ENCODE data around the gene COPZ1. TPM values are rescaled to one million over a fixed set of nuclear protein-coding genes. Genes with fewer than 3 reads are reported as not detected.
A peak's percentile ranks its signal among the peaks of the same experiment; 100 is the strongest.
"Not testable (repeated sequence)": the region's sequence is repeated elsewhere in the genome, so short reads cannot be mapped to it uniquely, and the experiment has no call there.

The COPZ1 gene, protein sequence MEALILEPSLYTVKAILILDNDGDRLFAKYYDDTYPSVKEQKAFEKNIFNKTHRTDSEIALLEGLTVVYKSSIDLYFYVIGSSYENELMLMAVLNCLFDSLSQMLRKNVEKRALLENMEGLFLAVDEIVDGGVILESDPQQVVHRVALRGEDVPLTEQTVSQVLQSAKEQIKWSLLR
- polyA plus RNA-seq: 100 to 1,000 TPM in 2 of 3 donors, 10 to 100 TPM in 1; 77.5 to 102 (median 100) TPM

DNA sequence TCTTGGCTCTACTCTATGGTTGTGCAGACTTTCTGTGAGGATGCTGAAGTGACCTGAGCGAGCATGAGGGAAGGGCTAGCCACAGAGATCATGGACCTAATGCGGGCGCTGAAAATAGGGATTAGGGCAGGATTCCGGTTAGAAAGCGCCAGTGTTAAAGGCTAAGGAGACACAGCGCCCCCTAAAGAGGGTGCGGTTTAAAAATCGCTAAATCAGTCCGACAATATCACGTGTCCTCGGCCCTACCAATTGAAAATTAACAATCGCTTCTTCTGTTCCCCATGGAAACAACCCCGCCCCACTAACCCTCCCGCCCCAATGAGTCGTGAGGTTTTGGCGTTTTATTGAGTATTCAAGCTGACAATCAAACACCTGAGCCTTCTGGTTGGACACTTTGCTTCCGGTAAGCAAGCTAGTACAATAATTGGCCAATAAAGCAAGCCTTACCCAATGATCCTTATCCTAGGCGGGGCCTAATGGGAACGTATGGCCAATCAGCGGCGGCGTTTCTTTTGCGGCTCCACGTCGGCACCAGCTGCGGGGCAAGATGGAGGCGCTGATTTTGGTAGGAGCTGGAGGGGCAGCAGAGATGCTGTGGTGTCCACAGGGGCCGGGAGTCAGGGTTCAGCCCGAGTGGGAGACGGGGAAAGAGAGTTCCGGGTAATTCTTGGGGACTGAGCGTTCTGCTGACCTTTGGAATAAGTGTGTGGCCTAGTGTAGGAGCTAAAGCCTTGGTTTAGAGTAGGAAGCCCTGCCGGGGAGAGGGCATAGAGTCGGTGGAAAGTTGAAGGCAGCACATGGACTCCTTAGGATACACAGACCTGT is at the start of gene COPZ1:
COPZ1 (plus strand) TSS at position 515 of the 825 bp plus-strand sequence; CDS start at position 548, 33 bp downstream.
- H3K27ac ChIP-seq (ENCODE audit: low read depth, low read length): peak within 1 kb of the TSS; percentile 46
- 1 to 2% (median 1%) methylated on average over 34 of the region's 34 CpGs for WGBS, 3 donors

DNA sequence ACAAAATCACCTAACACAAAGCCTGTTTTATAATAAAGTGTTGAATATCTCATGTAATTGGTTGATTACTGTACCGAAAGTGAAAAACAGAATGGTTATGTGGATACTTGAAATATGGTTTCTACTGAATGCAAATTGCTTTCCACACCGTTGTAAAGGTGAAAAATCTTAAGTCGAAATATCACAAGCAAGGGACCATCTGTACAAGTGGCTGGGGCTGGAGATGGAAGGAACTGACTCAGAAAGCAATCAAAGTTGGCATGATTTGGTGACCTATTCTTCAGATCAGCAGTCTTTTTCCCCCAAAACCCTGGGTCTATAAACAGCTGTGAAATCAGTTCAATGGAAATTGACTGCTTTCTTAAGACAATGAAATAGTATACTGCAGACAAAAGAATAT is 48.6 kb upstream of the COPZ1 start:
- 89 to 92% (median 90%) methylated on average over 3 of the region's 3 CpGs for WGBS, 3 donors

DNA sequence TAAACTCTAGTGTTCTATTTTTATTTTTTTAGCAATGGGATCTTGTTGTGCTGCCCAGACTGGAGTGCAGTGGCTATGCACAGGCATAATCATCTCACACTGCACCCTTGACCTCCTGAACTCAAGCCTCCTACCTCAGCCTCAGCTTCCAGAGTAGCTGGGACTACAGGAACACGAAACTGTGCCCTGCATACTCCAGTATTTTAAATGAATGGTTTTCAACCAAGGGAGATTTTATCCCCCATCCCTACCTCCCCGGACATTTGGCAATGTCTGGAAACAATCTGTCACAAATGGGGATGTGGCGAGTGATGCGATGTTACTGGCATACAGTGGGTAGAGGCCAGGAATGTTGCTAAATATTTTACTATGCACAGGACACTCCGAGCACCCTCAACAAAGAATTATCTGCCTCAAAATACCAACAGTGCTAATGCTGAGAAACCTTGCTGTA is 47.1 kb upstream of the COPZ1 start:
- H3K27ac ChIP-seq (ENCODE audit: low read depth, low read length): no peak overlapping the region
- 27 to 53% (median 42%) methylated on average over 5 of the region's 5 CpGs for WGBS, 3 donors

More for the DNA sequence above, 48.6 kb upstream of the COPZ1 start:
- no peak overlapping the region for H3K27ac ChIP-seq (ENCODE audit: low read depth, low read length)

DNA sequence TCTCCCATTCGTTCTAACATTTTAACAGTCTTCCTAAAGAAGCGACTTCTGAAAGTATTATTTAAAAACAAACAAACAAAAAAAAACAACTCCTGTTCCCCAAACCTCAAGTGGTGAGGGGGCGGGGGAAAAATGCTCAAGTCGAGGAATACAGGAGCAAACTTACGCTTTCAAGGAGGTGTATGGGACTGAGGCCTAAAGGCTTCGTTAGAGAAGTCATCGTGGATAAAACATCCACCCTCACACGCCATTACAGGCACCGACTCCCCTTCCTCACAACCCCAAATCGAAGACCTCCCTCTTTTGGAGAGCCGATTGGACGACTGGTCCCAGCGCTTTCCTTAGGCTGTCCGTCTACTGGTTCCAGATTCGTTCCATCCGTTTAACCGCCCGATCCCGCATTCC is 45.7 kb upstream of the COPZ1 start:
- 0 to 1% (median 1%) methylated on average over 19 of the region's 19 CpGs for WGBS, 3 donors
- peak overlapping the region; percentile 70 for H3K27ac ChIP-seq (ENCODE audit: low read depth, low read length)

DNA sequence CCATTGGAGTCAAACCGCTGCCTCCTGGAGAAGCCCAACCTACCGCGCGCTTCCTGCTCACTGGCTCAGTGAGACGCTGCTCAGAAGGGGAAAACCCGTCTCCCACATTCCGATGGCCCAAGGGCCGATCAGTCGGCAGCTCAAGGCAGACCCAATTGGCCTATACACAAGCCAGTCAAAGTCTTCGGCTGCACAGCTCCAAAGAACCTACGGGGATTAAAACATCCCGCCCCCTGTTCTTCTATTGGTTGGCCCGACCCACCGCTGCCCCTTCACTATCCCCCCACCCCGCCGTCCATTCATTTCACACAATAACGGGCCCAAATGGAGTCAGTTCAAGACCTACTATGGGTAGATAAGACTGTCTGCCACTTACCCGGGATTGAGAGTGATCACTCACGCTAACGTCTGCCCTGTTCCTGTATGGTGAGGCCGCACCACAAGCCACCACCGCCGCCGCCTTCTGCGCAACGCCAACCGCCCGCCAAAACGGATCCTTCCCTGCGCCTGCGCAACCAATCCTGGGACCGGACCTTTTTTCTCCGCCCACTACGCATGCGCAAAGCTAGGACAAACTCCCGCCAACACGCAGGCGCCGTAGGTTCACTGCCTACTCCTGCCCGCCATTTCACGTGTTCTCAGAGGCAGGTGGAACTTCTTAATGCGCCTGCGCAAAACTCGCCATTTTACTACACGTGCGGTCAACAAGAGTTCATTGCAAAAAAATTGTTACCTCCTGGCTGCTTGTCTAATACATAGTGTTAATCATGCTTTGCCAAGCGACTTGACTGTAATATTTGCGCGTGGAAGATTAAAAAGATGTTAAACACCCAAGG is 45.1 kb upstream of the COPZ1 start, which contains the start of gene CBX5:
CBX5 (minus strand) TSS at position 491 of the 836 bp plus-strand sequence. CDS start 22,472 bp downstream, outside the sequence.
- 0% methylated on average over 49 of the region's 49 CpGs for WGBS, 3 donors
- H3K27ac ChIP-seq (ENCODE audit: low read depth, low read length): peak within 1 kb of the TSS; percentile 97

DNA sequence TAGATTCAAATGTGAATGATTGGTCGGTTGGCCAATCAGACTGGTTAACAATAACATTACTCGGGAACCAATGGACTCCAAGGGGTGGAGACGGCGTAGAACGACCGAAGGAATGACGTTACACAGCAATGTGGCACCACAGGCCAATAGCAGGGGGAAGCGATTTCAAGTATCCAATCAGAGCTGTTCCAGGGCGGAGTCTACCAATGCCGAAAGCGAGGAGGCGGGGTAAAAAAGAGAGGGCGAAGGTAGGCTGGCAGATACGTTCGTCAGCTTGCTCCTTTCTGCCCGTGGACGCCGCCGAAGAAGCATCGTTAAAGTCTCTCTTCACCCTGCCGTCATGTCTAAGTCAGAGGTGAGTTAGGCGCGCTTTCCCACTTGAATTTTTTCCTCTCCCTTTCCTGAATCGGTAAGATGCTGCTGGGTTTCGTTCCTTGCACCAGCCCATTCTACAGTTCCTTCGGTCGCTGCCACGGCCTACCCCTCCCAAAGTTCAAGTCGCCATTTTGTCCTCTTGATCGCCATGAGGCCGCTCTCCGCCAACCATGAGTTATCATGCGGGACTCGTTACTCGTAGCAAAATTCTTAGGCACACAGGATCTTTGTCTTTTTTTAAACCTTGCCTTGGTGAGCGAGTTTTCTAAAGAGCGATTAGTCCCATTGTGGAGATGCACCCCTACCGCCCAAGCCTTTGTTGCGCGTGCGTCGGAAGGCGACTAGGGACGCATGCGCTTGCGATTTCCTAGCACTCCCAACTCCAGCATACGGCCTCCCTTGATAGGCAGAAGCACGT is 44.3 kb upstream of the COPZ1 start, which contains the start of gene HNRNPA1:
HNRNPA1 (plus strand) TSS at position 259 of the 793 bp plus-strand sequence; CDS start at position 341, 82 bp downstream.
- WGBS, 3 donors: 0 to 1% (median 1%) methylated on average over 48 of the region's 48 CpGs
- peak within 1 kb of the TSS; percentile 97 for H3K27ac ChIP-seq (ENCODE audit: low read depth, low read length)

DNA sequence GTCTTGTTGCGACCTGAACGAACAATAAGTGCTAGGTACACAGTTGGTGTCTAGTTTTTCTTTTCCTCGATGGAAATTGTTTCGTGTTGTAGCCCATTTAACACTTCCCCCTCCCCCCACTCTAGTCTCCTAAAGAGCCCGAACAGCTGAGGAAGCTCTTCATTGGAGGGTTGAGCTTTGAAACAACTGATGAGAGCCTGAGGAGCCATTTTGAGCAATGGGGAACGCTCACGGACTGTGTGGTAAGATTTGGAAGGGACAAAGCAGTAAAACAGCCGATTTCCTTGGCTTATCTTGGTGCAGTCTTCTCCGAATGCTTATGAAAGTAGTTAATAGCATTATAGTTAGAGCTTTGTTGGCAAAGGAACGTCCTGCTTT is 43.7 kb upstream of the COPZ1 start:
- H3K27ac ChIP-seq (ENCODE audit: low read depth, low read length): peak overlapping the region; percentile 97
- 0 to 1% (median 0%) methylated on average over 10 of the region's 10 CpGs for WGBS, 3 donors

DNA sequence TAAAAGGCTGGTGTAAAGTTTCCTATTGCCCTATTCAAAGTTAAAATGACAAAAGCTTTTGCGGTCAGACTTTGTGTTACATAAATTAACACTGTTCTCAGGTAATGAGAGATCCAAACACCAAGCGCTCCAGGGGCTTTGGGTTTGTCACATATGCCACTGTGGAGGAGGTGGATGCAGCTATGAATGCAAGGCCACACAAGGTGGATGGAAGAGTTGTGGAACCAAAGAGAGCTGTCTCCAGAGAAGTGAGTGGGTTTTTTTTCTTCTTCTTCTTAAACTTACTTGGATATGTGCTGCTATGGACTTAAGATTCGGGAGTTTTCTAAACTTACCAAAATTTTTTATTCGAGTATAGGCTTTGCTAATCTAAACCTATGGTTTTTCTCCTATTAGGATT is 43.2 kb upstream of the COPZ1 start:
- not testable (repeated sequence) for H3K27ac ChIP-seq (ENCODE audit: low read depth, low read length)
- 3 to 16% (median 15%) methylated on average over 4 of the region's 4 CpGs for WGBS, 3 donors

DNA sequence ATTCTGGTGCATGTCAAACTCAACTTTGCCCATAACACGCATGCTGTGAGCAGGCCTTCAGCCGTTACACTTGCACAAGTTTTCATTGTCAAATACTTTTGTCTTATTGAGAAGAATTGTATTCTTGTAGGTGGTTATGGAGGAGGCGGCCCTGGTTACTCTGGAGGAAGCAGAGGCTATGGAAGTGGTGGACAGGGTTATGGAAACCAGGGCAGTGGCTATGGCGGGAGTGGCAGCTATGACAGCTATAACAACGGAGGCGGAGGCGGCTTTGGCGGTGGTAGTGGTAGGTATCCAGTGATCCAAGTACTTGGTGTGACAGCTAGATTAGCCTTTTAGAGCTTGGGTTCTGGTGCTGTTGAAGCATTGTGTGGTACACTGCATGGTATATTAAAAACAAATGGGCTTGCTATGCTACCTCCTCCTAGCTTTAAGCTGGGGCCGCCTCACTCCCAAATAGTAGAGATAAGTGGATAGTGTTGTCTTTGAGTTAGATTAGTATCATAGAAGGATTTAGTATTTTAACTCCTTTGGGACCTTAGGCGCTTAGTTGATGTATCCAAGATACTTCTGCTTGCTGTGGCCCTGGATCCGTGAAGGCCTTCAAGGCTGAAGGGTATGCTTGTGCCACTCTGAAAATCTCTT is 41.9 kb upstream of the COPZ1 start:
- no peak overlapping the region for H3K27ac ChIP-seq (ENCODE audit: low read depth, low read length)

DNA sequence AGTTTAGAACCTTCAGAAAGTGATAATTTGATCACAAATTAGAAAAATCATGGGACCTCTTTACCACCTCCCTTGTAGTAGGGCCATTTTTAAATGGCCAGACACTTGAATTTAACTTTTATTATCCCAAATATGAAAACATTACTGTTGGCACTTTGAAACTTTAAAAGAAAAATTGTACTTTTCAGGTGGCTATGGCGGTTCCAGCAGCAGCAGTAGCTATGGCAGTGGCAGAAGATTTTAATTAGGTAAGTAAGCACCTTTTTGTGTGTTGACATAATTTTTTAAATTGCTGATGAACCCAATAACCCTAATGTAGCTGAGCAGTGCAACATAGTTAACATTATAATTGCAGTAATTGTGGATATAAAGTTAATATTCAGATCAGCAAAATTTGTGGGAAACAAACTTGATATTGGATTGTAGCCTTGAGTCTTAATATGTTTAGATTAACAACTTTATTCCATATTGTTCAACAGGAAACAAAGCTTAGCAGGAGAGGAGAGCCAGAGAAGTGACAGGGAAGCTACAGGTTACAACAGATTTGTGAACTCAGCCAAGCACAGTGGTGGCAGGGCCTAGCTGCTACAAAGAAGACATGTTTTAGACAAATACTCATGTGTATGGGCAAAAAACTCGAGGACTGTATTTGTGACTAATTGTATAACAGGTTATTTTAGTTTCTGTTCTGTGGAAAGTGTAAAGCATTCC is 40.7 kb upstream of the COPZ1 start:
- 38 to 54% (median 54%) methylated on average over 1 of the region's 2 CpGs for WGBS, 3 donors

More for the DNA sequence above, 41.9 kb upstream of the COPZ1 start:
- 16 to 40% (median 32%) methylated on average over 11 of the region's 11 CpGs for WGBS, 3 donors

DNA sequence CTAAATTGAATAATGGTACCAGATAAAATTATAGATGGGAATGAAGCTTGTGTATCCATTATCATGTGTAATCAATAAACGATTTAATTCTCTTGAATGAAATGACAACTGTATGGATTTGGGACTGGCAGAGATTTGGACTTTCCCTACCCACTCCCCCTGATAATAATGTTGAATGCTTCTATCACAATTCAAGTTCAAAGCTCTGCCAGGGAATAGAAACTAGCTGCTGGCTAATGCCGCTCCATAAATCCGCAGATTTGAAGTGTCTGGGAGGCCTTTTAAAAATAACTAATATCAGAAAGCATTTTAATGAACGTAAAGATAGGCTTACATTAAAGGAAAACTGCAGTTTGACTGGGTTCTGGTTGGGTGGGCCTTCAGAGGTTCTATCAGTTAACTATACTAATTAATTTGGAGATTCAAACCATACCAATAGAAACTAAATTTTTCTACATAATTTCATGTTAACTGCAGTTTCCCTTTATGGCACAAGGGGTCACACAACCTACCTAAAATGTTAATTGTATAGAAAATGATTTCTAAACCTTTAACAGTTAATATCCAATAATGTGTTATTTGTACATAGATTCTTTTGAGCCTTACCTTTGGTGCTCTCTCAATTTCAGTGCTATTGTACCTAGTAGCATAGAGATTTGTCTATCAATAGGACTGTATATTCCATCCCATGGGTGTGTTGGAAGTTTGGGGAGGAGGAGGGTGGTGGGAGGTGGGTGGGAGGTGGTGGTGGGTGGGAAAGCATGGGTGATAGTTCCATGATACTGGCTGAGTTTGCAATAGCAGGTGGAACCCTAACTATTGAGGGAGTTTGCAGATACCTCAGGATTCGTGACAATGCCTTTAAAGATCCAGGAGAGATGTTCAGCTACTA is 39.5 kb upstream of the COPZ1 start:
- H3K27ac ChIP-seq (ENCODE audit: low read depth, low read length): no peak overlapping the region

More for the DNA sequence above, 40.7 kb upstream of the COPZ1 start:
- not testable (repeated sequence) for H3K27ac ChIP-seq (ENCODE audit: low read depth, low read length)

DNA sequence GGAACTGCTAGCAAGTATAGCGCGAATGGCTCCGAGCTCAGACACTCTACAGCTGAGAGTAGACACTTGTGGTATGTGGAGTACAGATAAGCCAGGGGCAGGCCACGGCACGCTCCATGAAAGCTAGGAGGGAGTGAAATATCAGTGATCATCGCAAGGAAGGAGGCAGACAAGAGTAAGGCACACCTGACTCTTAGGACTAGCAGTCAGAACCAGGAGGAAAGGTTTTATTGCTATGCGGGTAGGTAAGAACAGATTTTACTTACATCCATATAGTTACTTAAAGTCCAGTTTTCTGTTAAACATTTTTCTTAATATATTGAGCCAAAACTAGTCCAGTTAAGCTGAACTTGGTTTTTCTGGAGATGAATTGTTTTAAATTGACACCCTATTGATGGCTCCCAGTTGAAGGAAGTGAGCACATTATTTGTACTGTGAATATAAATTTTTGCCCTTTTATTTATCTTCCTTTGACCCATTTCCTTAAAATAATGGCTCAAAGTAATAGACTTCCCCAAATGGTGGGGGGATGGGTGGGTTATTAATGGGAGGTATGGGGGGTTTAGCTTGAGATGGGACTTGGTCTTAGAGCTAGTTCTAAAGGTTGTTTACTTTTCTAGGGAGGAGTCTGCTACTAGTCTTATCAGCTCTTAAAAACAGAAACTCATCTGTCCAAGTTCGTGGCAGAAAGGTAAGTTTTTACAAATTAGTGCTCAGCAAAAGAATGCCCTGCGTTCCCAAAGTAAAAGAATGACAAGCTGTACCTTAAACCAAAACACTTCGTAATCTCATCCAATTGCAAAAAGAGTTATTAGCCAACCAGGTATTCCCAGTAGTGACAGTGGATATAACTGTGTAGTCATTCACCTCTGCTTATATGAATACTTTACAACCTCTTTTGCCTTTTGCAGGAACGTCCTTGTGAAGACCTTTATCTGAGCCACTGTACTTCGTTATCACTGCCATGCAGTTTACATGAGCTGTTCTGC is 38.6 kb upstream of the COPZ1 start:
- H3K27ac ChIP-seq (ENCODE audit: low read depth, low read length): no peak overlapping the region
- 43 to 60% (median 55%) methylated on average over 12 of the region's 12 CpGs for WGBS, 3 donors

More for the DNA sequence above, 39.5 kb upstream of the COPZ1 start:
- WGBS, 3 donors: 52 to 60% (median 56%) methylated on average over 5 of the region's 5 CpGs

DNA sequence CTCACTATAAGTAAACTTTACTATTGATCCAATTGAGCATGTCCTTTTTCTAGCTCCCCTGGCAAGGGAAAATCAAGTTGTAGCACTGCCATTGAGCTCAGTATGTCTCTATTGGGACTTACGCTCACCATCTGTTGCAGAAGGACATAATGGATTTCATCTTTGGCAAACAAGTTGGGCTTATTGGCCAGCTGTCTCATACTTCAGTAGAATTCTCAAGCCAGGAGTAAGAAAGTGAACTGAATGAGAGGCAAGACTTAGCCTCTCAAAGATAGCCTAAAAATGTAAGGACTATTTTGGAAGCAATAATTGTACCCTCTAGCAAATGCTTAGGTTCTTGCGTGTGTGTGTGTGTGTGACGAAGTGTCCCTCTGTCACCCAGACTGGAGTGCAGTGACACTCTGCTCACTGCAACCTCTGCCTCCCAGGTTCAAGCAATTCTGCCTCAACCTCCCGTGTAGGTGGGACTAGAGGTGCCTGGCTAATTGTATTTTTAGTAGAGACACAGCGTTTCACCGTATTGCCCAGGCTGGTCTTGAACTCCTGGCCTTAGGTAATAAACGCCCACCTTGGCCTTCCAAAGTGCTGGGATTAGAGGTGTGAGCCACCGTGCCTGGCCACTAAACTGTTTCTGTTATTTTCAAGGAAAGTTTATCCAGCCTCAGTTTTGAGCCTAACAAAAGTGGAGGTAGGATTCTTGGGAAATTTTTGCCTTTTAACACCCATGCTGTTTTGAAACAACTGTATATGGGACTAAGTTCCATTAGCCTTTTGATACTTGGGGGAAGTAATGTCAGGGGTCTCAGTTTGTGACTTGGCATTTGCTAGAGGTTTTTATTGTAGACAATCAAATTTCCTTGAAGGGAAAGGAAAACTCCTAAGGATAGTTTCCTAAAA is 37.4 kb upstream of the COPZ1 start:
- no peak overlapping the region for H3K27ac ChIP-seq (ENCODE audit: low read depth, low read length)
- 64 to 70% (median 69%) methylated on average over 8 of the region's 8 CpGs for whole genome bisulfite sequencing, 3 donors
